Spleen (tissue), 7 donors: ENCODE measurements around the gene PTGES.

ENCODE experiments used
- CTCF ChIP-seq, 11 experiments: fragments of 200-600 bp in 7 of 11; fragments of 450-650 bp in 4 of 11; sonication (generic) in 4 of 11; IDR thresholded peaks in 8 of 11; conservative IDR thresholded peaks in 3 of 11; 1 replicate in 7 of 11; 2 replicates in 4 of 11; pipeline versions ENCODE4 v1.4.0 to v1.8.0; 2016 to 2021; ENCODE audit warnings: antibody characterized with exemption in 11 of 11, inconsistent platforms in 4 of 11, mild to moderate bottlenecking in 1 of 11
- POLR2A ChIP-seq, 3 donors: fragments of 450-650 bp; IDR thresholded peaks; one replicate each; pipeline ENCODE4 v1.5.1; 2017; ENCODE audit warnings: antibody characterized with exemption in 3 of 3, mild to moderate bottlenecking in 1 of 3
- donor health status: DM: no; HTN: no; CAD: no; lungs with moderate emphysema.
- donor health status: DM: no; HTN: no; CAD: no.
- donor health status: DM: no; HTN: no; CAD: no.

GRCh38 chr9:129732946-129733631, 19.8 kb downstream of the PTGES start:
- TF ChIP-seq CTCF (IDR thresholded peaks at IDR 0.05 in 8 of 11, conservative IDR thresholded peaks at IDR 0.05 in 3 of 11) (no peak), POLR2A (IDR thresholded peaks at IDR 0.05) (no peak)
